Measurements from ENCODE around the gene SAMD4B. TPM values are rescaled to one million over a fixed set of nuclear protein-coding genes. Genes with fewer than 3 reads are reported as not detected.

Gene SAMD4B
- total and polyA plus RNA-seq, 2 of the 8 experiments (the other 6 are each of a cell fraction or from before 2014, with no cell fraction given), result 137 to 158 TPM

- no peak for TF ChIP-seq CHD7 (IDR thresholded peaks at IDR 0.05; ENCODE audit: insufficient replicate concordance, low read length)
- TF ChIP-seq SAP30 (IDR thresholded peaks at IDR 0.05; ENCODE audit: insufficient read depth, insufficient replicate concordance, low read length), result peak; percentile 86
- peak; percentile 82 for TF ChIP-seq TAF1 (IDR thresholded peaks at IDR 0.05; ENCODE audit: low read depth, low read length)
- TF ChIP-seq TBP (IDR thresholded peaks at IDR 0.05; ENCODE audit: low read depth, low read length), result peak; percentile 93
- TF ChIP-seq SIN3A (conservative IDR thresholded peaks at IDR 0.05 in 1 of 2, IDR thresholded peaks at IDR 0.05 in 1 of 2; ENCODE audit: low read depth in 1 of 2, low read length in 2 of 2), result peak; percentile 13 to 69; a peak in 2 of 4 replicates
- TF ChIP-seq HDAC2 (IDR thresholded peaks at IDR 0.05; ENCODE audit: borderline replicate concordance in 1 of 2, low read depth in 2 of 2, low read length in 2 of 2), result peak in 1 of 2 experiments; percentile 35; a peak in 2 of 4 replicates
- TF ChIP-seq SP1 (IDR thresholded peaks at IDR 0.05; ENCODE audit: low read depth, low read length), result 0 out of 2 replicates have a peak, but pooled peaks have one; percentile 34
- TF ChIP-seq RXRA (IDR thresholded peaks at IDR 0.05; ENCODE audit: insufficient read depth, low read depth, low read length), result no peak
- peak; percentile 99 for TF ChIP-seq POLR2AphosphoS5 (IDR thresholded peaks at IDR 0.05; ENCODE audit: low read depth, low read length)
- TF ChIP-seq CEBPB (IDR thresholded peaks at IDR 0.05; ENCODE audit: low read depth, low read length), result no peak
Measured at GRCh38 chr19:39406656-39407409, 64.6 kb downstream of the SAMD4B start, which contains the start of gene ZFP36 (continued).

All from H1 (cell line).